Measurements from ENCODE around the gene KAT2B.

The KAT2B gene

GRCh38 chr3:20073068-20073467 is 32.8 kb downstream of the KAT2B start:
- TF ChIP-seq CTCF (IDR thresholded peaks at IDR 0.05; ENCODE audit: insufficient read depth, low read depth, low read length, missing control alignments): no peak
- no peak overlapping the region for H3K4me3 ChIP-seq (ENCODE audit: low read depth, low read length)

GRCh38 chr3:20073683-20074082 is 33.4 kb downstream of the KAT2B start:
- no peak for TF ChIP-seq CTCF (IDR thresholded peaks at IDR 0.05; ENCODE audit: insufficient read depth, low read depth, low read length, missing control alignments)
- DNase-seq (ENCODE audit: low read depth): no peak
- no peak overlapping the region for H3K4me3 ChIP-seq (ENCODE audit: low read depth, low read length)

More at GRCh38 chr3:20073068-20073467, 32.8 kb downstream of the KAT2B start:
- no peak for DNase-seq (ENCODE audit: low read depth)

- DNase-seq (ENCODE audit: low read depth): no peak
- TF ChIP-seq CTCF (IDR thresholded peaks at IDR 0.05; ENCODE audit: insufficient read depth, low read depth, low read length, missing control alignments): no peak
- H3K4me3 ChIP-seq (ENCODE audit: low read depth, low read length): no peak overlapping the region
These were observed 34.2 kb downstream of the KAT2B start for GRCh38 chr3:20074226-20075063.

- TF ChIP-seq CTCF (IDR thresholded peaks at IDR 0.05; ENCODE audit: insufficient read depth, low read depth, low read length, missing control alignments): no peak
- no peak for DNase-seq (ENCODE audit: low read depth)
These were observed 35.0 kb downstream of the KAT2B start for GRCh38 chr3:20075197-20075596.

GRCh38 chr3:20076296-20076997 is 36.2 kb downstream of the KAT2B start:
- no peak for DNase-seq (ENCODE audit: low read depth)
- TF ChIP-seq CTCF (IDR thresholded peaks at IDR 0.05; ENCODE audit: insufficient read depth, low read depth, low read length, missing control alignments): no peak

More at GRCh38 chr3:20075197-20075596, 35.0 kb downstream of the KAT2B start:
- no peak overlapping the region for H3K4me3 ChIP-seq (ENCODE audit: low read depth, low read length)

GRCh38 chr3:20077068-20077467 is 36.8 kb downstream of the KAT2B start:
- TF ChIP-seq CTCF (IDR thresholded peaks at IDR 0.05; ENCODE audit: insufficient read depth, low read depth, low read length, missing control alignments): no peak
- no peak for DNase-seq (ENCODE audit: low read depth)
- no peak overlapping the region for H3K4me3 ChIP-seq (ENCODE audit: low read depth, low read length)

More at GRCh38 chr3:20076296-20076997, 36.2 kb downstream of the KAT2B start:
- no peak overlapping the region for H3K4me3 ChIP-seq (ENCODE audit: low read depth, low read length)
